Hindlimb muscle (tissue), 1 donor: Measurements from ENCODE around the gene GPR18. TPM values are rescaled to one million over a fixed set of nuclear protein-coding genes. Genes with fewer than 3 reads are reported as not detected.
"Not testable (repeated sequence)": the region's sequence is repeated elsewhere in the genome, so short reads cannot be mapped to it uniquely, and the experiment has no call there.

Source experiments
- DNase-seq: peaks from one replicate; pipeline ENCODE4 v3.0.0-alpha.2; 2013
- polyA plus RNA-seq: library from polyadenylated mRNA; unstranded; fragments of 120-200 nt; gene quantifications from one replicate; pipeline ENCODE4 v1.2.1, GENCODE V29; 2013; ENCODE audit not compliant: insufficient read length

Gene GPR18
- polyA plus RNA-seq, 1 donor: 0.19 TPM

GRCh38 chr13:99228737-99229691, 29.2 kb downstream of the GPR18 start:
- DNase-seq: no peak

GRCh38 chr13:99227909-99228688, 30.1 kb downstream of the GPR18 start:
- DNase-seq: no peak

GRCh38 chr13:99227331-99227900, 30.8 kb downstream of the GPR18 start:
- DNase-seq: no peak

- DNase-seq: no peak
These were observed 31.7 kb downstream of the GPR18 start for GRCh38 chr13:99226513-99226912.

GRCh38 chr13:99225078-99225477, 33.1 kb downstream of the GPR18 start:
- DNase-seq: no peak

- DNase-seq: no peak
These were observed 34.2 kb downstream of the GPR18 start for GRCh38 chr13:99224021-99224420.

GRCh38 chr13:99223587-99223986, 34.6 kb downstream of the GPR18 start:
- no peak for DNase-seq

- no peak for DNase-seq
These were observed 36.5 kb downstream of the GPR18 start for GRCh38 chr13:99221567-99222239.

GRCh38 chr13:99220199-99220935, 37.8 kb downstream of the GPR18 start:
- no peak for DNase-seq

GRCh38 chr13:99218969-99219368, 39.2 kb downstream of the GPR18 start:
- no peak for DNase-seq

- DNase-seq: no peak
These were observed 39.6 kb downstream of the GPR18 start for GRCh38 chr13:99218545-99218944.

- no peak for DNase-seq
These were observed 40.1 kb downstream of the GPR18 start for GRCh38 chr13:99218126-99218525.

- no peak for DNase-seq
These were observed 40.6 kb downstream of the GPR18 start for GRCh38 chr13:99217461-99218110.

- DNase-seq: no peak
These were observed 42.9 kb downstream of the GPR18 start for GRCh38 chr13:99215184-99215830.

GRCh38 chr13:99214731-99215130, 43.4 kb downstream of the GPR18 start:
- DNase-seq: no peak

- no peak for DNase-seq
These were observed 43.9 kb downstream of the GPR18 start for GRCh38 chr13:99214232-99214631.

- DNase-seq: no peak
These were observed 46.7 kb downstream of the GPR18 start for GRCh38 chr13:99211421-99212035.

GRCh38 chr13:99210627-99211026, 47.6 kb downstream of the GPR18 start:
- DNase-seq: not testable (repeated sequence)

- no peak for DNase-seq
These were observed 49.2 kb downstream of the GPR18 start for GRCh38 chr13:99208845-99209527.

- no peak for DNase-seq
These were observed 50.0 kb downstream of the GPR18 start for GRCh38 chr13:99208185-99208584.
